NCI-H2196 treated with DMSO at 0.1 percent for 48 hours (cell line): ENCODE measurements around the gene STK40.
A peak's percentile ranks its signal among the peaks of the same experiment; 100 is the strongest.

Experiments
- DNase-seq: peaks from one replicate; lab custom pipeline; 2025; ENCODE audit not compliant: unreplicated experiment; lab: John Stamatoyannopoulos, UW

Gene STK40

DNA sequence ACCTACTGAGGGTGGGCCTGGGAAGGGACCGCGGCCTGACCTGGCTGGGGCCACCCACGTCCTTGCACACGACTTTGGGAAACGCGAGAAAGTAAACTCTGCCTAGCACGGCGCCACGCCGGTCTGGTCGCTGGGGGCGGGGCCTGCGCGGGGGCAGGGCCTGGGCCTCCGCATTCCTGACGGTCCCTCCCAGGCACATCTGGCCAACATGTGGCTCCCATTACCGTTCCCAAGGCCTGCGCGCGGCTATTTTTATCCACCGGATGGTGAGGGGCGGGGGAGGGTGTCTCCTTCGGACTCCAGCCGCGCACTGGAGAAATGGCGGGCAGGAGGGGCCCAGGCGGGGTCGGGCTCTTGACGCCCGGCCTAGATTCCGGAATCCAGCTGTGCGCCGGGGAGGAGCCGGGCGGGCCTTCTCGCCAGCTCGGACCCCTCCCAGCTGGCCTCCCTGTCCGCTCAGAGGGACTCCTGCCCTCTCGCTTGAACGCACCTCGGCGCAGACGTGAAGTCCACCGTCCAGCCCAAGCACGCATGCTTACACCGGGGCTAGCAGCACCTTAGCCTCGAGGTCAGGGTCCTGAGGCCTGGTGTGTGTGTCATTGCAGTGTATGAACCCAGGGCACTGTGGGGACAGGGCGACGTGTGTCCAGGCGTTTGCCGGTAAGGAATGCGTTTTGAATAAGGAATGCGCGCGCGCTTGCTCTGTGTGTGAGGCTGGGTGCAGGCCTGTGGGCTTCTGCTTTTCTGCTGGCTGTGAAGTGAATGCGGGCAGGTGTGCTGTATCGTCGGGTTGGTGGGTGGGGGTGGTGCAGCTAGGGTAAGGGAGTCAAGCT, 64.4 kb downstream of the STK40 start:
- no peak for DNase-seq

GRCh38 chr1:36320767-36321118, 65.0 kb downstream of the STK40 start:
- no peak for DNase-seq

GRCh38 chr1:36320291-36320761, 65.4 kb downstream of the STK40 start:
- DNase-seq: no peak

GRCh38 chr1:36309397-36309796, 76.3 kb downstream of the STK40 start:
- no peak for DNase-seq

DNA sequence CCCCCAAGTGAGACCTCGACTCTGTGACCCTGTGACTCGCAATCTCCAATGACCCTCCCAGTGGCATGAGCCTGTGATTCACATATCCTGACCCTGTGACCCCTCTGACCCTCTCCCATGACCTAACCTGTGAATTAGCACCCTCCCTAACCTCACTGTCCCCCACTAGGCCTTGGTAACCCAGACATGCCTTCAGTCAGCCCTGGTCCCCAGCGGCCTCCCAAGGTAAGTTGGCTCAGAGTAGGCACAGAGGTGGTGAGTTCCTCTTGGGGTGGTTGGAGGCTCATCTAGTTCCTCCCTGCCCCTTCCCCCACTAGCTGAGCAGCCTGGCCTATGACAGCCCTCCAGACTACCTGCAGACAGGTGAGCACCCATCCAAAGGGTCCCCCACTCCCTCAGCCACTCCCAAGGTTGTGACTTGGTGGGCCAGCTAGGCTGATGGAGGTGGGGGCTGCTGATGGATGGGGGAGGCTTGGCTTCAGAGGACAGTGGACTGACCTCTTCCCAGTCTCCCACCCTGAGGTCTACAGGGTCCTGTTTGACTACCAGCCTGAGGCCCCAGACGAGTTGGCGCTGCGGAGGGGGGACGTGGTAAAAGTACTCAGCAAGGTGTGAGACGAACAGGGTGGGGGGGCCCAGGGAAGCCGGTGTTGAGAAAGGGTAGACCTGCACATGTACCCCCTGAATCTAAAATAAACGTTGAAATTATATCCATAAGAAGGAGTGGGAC, 78.0 kb downstream of the STK40 start:
- DNase-seq: no peak

DNA sequence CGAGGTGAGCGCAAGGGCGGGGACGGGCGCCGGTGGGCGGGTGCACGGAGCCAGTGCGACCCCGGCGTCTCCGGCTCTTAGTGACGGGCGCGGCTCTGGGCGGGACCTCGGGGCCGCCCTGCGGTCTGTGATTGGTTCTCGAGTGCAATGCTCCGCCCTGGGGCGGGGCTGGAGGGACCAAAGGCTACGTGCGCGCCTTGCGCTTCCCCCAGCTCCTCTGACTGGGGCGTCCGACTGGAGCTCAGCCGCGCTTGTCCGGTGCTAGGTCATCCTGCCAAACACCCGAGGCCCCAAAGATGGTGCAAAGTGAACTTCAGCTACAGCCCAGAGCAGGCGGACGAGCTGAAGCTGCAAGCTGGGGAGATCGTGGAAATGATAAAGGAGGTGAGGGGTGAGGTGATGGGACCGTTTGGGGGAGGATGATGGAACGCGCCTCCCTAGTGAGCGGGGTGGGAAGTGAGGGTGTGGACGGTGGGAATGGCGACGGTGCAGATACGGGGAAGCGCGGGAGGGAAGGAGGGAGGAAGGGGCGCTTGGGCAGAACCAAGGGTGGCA, 78.7 kb downstream of the STK40 start:
- peak; percentile 92 for DNase-seq

DNA sequence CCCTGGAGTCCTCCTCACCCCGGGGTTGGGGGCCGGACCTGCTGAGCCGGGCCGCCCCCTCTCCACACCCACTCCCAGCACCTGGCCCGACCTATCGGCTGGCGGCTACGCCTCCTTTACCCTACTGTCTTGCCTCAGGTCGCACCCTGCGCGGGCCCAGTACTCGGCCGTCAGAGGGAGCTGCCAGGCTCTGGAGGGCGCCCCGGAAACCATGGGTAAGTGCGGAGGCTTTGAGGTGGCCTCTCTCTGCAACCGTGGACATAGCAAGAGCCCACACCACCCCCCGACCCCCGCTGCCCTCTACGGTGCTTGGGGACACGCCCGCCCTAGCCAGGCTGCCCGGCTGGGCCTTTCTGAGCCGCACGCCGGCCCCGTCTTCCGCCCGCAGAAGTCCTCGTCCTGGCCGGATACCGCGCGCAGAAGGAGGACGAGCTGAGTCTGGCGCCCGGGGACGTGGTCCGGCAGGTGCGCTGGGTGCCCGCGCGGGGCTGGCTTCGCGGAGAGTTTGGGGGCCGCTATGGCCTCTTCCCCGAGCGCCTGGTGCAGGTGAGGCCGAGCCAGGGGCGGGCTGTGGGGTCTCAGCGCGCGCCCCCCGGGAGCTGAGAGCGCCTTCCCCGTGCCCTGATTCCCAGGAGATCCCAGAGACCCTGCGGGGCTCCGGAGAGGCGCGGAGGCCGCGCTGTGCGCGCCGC, 79.4 kb downstream of the STK40 start, which contains the start of gene SH3D21:
SH3D21 (plus strand) TSS at position 159 of the 692 bp plus-strand sequence; CDS start at position 212, 53 bp downstream.
- DNase-seq: peak; percentile 45

- no peak for DNase-seq
Observed at GRCh38 chr1:36305915-36306209, 79.9 kb downstream of the STK40 start.

GRCh38 chr1:36304970-36305914, 80.5 kb downstream of the STK40 start:
- DNase-seq: no peak

DNA sequence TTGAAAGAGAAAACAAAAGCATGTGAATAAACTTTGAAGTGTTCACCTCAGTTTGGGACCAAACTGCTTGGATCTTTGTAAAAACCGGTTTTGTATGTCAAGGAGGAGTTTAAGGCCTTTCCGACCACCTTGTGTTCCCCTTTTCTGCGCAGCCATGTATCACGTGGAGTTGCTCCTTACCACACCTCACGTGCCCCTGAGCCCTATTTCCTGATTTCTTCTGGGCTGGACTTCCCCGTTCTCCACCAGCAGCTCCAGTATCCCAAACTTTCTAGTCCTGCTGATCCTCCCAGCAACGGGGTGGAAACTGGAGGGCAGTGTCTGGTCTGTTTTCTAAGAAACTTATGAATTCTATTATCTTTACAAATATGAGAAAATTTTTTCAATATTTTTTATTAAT, 81.2 kb downstream of the STK40 start:
- DNase-seq: no peak

DNA sequence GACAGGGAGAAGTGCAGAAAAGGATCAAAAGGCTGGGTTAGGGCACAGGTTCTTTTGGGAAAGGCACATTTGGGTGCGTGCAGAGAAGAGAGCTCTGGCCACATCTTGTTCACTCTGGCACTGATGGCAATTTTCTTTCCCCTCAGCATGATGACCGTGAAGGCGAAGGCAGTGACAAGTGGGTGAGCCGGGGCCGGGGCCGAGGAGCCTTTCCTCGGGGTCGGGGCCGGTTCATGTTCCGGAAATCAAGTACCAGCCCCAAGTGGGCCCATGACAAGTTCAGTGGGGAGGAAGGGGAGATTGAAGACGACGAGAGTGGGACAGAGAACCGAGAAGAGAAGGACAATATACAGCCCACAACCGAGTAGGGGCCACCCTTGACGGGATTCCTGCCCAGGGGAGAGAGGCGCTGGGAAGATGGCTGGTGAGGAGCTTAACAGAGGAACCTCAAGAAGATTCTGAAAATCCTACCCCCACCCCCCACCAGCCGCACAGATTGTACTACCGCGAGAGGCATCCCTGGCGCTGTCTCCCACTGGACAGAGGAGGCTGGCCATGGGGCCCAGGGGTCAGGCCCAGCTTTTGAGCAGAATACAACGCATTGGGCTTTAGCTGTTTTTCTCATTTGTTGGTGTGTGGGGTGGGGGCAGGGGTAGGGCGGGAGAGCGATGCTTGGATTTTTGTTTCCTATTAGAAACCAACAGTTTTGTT, 81.9 kb downstream of the STK40 start:
- DNase-seq: no peak

DNA sequence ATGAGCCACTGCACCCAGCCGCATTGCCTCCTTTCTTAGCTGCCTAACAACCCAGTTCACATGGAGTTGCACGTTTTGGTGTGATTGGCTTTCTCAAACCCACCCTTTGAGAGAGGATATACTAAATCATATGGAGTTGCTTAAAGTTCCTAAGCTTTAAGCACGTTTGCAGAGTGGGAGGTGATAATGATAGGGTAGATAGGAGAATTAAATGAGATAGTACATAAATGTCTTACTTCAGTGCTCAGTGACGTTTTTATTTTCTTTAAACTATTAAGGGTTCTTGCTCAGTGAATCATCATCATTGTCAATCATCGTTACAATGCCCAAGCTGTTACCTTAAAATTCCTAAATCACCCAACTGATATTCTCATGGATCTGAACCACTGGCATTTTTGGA, 82.5 kb downstream of the STK40 start:
- DNase-seq: no peak

DNA sequence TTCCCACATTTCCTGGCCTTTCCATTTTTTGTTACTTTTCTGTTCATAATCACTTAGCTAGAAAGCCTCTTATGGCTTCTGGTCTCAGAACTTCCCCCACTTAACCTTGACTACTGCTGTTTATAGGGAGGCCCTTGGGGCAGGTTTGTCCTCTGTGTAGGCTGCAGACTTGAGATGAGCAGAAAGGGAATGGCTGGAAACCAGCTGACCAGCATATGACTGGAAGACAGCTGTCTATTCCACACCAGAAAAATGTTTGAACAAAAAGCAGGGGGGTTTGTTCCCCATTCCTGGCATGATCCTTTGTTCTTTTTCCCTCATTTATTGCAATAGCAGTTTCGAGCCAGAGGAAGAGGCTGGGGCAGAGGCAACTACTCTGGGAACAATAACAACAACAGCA, 84.5 kb downstream of the STK40 start:
- DNase-seq: no peak

- DNase-seq: no peak
Observed at GRCh38 chr1:36300526-36300925, 85.2 kb downstream of the STK40 start.

DNA sequence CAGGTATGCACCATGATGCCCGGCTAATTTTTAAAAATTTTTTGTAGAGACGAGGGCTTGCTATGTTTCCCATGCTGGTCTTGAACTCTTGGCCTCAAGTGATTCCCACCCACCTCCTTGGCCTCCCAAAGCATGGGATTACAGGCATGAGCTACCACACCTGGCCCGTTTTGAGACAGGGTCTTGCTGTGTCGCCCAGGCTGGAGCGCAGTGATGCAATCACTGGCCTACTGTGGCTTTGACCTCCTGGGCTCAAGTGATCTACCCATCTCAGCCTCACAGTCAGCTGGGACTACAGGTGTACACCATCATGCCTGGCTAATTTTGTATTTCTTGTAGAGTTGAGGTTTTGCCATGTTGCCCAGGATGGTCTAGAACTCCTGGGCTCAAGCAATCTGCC, 87.1 kb downstream of the STK40 start:
- DNase-seq: no peak

DNA sequence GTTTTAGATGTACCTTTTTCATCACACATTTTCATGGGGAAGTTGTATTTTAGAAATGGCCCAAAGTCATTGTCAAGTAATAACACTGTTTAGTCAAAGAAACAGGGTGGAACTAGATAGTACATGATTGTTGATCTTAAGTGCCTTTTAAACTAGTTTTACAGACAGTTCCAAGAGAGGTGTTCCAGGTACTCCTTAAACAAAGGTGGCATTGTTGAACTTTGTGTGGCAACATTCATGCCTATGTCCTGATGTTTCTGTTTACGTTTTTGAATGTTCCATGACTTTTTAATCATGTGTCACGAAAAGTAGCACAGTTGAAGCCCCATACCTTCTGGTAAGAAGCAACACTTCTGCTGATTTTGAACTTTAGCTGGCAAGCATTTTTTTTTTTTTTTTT, 88.7 kb downstream of the STK40 start:
- DNase-seq: no peak

- no peak for DNase-seq
Observed at GRCh38 chr1:36295390-36295789, 90.3 kb downstream of the STK40 start.
